CD4-positive, alpha-beta T cell treated with Interleukin-4 for 4 hours (primary cell): ENCODE results near the gene RTCA.
"Not testable (repeated sequence)": the region's sequence is repeated elsewhere in the genome, so short reads cannot be mapped to it uniquely, and the experiment has no call there.

ENCODE experiments used
- DNase-seq: peaks from one replicate; pipeline ENCODE4 v3.0.0-alpha.2; 2020

Gene RTCA

GRCh38 chr1:100313382-100313781 lies 47.4 kb downstream of the RTCA start:
- no peak for DNase-seq

GRCh38 chr1:100316622-100317021 lies 50.6 kb downstream of the RTCA start:
- no peak for DNase-seq

- no peak for DNase-seq
Observed at GRCh38 chr1:100320311-100321099, 54.5 kb downstream of the RTCA start.

- DNase-seq = no peak
Observed at GRCh38 chr1:100321100-100321493, 55.1 kb downstream of the RTCA start.

GRCh38 chr1:100321506-100321905 lies 55.5 kb downstream of the RTCA start:
- DNase-seq = no peak

- DNase-seq = no peak
Observed at GRCh38 chr1:100322436-100323211, 56.6 kb downstream of the RTCA start.

- DNase-seq = no peak
Observed at GRCh38 chr1:100323419-100324106, 57.5 kb downstream of the RTCA start.

GRCh38 chr1:100325415-100326324 lies 59.7 kb downstream of the RTCA start:
- no peak for DNase-seq

GRCh38 chr1:100326325-100326670 lies 60.3 kb downstream of the RTCA start:
- not testable (repeated sequence) for DNase-seq

GRCh38 chr1:100328133-100328532 lies 62.1 kb downstream of the RTCA start:
- DNase-seq = no peak

- not testable (repeated sequence) for DNase-seq
Observed at GRCh38 chr1:100331146-100331545, 65.1 kb downstream of the RTCA start.

- no peak for DNase-seq
Observed at GRCh38 chr1:100332331-100332730, 66.3 kb downstream of the RTCA start.

- no peak for DNase-seq
Observed at GRCh38 chr1:100335436-100335835, 69.4 kb downstream of the RTCA start.

GRCh38 chr1:100337878-100338277 lies 71.9 kb downstream of the RTCA start:
- not testable (repeated sequence) for DNase-seq

- DNase-seq = not testable (repeated sequence)
Observed at GRCh38 chr1:100339735-100340134, 73.7 kb downstream of the RTCA start.

GRCh38 chr1:100340494-100340893 lies 74.5 kb downstream of the RTCA start:
- no peak for DNase-seq

- DNase-seq = no peak
Observed at GRCh38 chr1:100342348-100342747, 76.3 kb downstream of the RTCA start.
